ENCODE results near the gene PIK3R3.
"Not testable (repeated sequence)": the region's sequence is repeated elsewhere in the genome, so short reads cannot be mapped to it uniquely, and the experiment has no call there.

PIK3R3 gene

DNA sequence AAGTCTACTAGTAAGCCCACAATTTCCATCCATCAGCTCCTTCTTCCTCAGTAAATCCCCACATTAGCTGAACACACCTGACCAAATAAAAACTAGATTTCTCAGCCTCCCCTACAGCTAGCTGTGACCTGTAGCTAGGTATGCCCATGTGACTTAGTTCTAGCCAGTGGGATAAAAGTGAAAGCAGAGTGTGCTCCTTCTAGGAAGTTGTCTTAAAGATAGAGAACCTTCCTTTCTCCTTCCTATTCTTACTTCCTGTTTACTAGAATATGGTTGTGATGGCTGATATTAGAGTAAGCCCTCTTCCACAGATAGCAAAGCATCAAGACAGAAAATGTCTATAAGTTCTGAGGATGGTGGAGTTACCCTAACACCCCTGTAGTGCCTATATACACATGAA is 67.0 kb downstream of the PIK3R3 start:
- no peak for DNase-seq (ENCODE audit: low read depth)

DNA sequence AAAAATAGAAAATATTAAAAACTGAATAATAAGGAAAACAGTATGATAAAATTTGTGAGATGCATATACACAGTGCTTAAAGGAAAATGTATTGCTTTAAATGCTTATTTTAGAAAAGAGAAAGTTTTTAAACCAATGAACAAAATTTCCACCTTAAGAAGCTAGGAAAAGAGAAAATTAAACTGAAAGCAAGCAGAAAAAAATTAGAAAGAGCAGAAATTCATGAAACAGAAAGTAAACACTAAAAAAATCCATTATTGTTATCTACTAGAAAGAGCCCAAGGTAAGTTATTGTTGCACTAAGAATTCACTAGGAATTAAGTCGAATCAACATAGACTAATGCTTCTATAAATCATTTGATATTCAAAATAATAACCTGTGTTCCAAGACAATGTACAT is 67.7 kb downstream of the PIK3R3 start:
- DNase-seq (ENCODE audit: low read depth): no peak

DNA sequence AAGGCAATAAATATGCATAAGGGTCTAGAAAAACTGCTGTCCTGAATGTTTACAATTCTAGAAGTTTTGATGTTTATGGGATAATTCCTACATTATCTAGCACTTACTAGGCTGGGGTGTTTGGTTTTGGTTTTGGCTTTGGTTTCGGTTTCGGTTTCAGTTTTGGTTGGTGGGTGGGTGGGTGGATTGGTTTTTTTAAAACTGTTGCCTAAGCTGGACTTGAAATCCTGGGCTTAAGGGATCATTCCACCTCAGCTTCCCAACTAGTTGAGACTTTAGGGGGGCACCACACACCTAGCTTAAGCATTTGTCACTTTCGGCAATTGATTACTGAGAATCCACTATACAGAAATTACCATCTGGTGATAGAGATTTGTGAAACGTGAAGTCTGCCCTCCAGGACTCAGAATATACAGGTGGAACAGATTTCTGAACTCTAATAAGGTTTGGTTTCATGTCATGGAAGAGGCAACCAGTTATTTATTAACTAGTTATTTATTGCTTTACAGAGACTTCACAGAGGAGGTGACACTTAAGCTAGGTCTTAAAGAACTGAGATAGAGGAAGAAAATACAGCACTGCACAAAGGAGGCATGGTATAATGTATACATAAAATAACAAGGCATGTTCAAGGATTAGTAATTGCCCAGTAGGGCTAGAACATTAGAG is 69.6 kb downstream of the PIK3R3 start:
- DNase-seq (ENCODE audit: low read depth): no peak

DNA sequence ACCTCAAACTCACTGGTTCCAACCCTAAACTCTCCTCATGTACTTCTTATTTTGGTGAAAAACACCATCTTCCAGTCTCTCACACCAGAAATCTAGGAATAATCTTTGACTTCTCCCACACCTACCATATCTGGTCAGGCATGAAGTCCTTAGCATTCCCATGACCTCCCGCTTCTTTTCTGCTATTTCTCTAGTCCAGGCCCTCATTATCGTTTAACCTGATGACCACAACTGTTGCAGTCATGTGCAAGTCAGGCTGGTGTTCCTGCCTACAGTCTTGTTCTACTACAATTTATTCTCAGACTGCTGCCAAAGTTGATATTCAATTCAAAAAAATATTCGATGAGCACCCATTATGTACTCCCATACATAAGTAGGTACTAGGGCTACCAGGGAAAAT is 71.3 kb downstream of the PIK3R3 start:
- no peak for DNase-seq (ENCODE audit: low read depth)

DNA sequence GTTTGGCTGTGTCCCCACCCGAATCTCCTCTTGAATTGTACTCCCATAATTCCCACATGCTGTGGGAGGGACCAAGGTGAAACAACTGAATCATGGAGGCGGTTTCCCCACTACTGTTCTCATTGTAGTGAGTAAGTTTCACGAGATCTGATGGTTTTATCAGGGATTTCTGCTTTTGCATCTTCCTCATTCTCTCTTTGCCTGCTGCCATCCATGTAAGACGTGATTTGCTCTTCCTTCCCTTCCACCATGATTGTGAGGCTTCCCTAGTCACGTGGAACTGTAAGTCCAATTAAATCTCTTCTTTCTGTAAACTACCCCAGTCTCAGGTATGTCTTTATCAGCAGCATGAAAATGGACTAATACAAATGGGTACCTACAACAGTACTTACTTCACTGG is 73.5 kb downstream of the PIK3R3 start:
- DNase-seq (ENCODE audit: low read depth): no peak

DNA sequence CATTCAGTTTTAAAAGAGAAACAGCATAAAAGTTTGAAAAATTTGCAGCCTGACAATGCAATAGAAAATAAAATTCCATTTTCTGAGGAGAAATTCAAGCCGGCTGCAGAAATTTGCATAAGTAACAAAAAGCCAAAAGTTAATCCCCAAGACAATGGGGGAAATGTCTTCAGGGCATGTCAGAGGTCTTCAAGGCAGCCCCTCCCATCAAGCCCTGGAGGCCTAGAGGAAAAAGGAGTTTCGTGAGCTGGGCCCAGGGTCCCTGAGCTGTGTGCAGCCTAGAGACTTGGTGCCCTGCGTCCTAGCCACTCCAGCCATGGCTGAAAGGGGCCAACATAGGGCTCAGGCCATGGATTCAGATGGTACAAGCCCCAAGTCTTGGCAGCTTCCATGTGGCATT is 74.6 kb downstream of the PIK3R3 start:
- DNase-seq (ENCODE audit: low read depth): no peak

DNA sequence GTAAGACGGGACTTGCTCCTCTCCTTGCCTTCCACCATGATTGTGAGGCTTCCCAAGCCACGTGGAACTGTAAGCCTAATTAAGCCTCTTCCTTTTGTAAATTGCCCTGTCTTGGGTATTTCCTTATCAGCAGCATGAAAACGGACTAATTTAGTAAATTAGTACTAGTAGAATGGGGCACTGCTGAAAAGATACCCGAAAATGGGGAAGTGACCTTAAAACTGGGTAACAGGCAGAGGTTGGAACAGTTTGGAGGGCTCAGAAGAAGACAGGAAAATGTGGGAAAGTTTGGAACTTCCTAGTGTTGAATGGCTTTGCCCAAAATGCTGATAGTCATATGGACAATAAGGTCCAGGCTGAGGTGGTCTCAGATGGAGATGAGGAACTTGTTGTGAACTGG is 75.2 kb downstream of the PIK3R3 start:
- not testable (repeated sequence) for DNase-seq (ENCODE audit: low read depth)

DNA sequence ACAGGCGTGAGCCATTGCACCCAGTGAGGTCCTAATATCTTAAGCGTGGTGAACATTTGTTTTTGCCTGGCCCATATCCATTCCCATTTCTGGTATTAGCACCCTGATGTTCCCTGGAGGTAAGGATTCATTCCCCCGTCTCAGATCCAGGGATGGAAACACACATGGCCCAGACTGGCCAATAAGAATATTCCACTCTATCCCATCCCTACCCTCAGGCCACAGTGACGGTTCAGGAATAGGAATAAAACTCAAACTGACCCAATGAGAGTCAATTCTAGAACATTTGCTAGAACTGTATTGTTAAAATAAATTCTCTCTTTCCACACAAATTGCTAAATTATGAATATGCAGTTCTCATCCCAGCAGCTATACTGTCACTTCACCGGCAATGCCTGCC is 76.1 kb downstream of the PIK3R3 start:
- no peak for DNase-seq (ENCODE audit: low read depth)

DNA sequence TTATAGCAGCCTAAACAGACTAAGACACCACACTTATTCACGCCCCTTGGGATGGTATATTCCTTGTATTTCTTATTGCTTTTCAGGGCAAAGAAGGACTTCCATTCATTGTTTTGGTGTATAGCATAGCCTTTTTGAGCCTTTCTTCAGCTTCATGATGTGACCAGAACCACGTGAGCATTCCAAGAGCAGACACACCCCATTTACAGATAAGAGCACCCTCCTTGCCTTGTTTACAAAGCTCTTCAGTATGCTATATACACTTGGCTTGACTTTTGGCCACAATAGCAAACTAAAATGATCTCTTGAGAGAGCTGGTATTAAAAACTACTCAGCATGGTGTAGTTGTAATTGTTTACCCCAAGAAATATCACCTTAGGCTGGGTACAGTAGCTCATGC is 78.7 kb downstream of the PIK3R3 start:
- DNase-seq (ENCODE audit: low read depth): no peak

DNA sequence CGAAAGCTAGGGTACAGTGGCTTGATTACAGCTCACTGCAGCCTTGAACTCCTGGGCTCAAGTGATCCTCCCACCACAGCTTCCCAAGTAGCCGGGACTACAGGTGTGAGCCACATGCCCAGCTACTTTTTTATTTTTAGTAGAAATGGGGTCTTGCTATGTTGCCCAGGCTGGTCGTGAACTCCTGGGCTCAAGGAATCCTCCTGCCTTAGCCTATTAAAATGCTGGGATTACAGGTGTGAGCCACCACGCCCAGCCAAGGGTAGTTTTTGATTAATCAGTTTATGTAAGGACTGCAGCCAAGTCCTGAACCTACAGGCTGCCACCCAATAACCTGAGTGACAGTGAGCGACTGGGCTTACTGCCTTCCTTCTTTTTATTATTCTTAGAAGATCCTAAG is 88.3 kb downstream of the PIK3R3 start:
- DNase-seq (ENCODE audit: low read depth): no peak

DNA sequence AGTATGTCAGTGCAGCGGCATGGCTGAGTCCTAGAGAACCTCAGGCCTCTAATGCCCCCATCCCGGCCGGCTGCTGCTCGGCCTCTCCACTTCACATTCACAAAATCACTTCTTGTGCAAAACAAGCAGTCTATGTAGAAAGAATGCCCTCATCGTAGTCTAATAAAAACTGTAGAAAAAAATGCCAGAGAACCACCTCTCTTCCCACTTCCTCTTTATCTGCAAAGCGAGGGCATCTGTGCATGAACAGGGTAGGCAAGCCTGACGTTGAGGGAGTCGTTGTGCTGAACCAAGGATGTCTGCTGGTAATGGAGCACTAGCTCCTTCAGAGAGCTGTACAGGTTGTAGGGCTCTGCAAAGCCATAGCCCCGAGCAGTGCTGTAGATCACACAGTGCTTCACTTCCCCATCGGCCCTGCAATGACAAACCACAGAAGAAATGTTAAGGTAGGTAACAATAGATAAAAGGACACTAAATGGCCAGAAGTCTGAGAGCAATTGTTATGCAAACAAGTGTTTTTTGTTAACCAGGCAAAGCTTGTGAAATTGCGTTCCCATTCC is 88.9 kb downstream of the PIK3R3 start:
- DNase-seq (ENCODE audit: low read depth): no peak

DNA sequence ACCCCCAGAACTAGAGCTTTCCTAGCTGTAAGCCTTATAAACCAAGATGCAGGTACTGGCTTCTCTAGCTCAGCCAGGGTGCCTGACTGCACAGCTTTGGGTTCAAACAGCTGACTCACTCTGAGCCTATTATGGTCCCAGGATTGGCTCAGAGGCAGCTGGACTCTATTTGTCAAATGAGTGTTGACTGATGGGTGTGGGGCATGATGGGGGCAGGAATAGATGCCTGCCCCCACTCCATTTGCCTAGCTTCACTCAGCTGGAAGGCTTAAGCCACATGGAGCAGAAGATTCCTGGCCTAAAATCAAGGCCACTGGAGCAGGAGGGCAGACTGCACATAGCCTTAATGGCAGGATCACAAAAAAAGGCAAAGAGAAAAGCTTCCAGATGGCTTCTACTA is 90.5 kb downstream of the PIK3R3 start:
- DNase-seq (ENCODE audit: low read depth): no peak

DNA sequence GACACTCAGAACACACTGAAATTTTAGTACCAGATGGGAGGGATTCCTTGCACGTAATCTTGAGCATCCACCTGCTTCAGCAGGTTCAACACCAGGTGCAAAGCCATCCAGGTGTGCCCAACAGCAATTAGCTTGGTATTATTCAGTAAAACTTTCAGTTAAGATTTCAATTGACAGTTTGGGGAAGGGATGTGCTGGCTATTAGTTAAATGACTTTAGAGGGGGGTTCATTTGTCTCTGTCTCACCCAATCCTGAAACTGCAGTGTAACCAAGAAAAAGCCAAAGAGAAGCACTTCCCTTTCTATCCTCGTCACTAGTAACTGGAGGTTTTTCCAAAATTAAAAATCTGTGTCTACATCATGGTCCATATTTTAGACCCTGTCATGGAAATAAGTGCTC is 90.9 kb downstream of the PIK3R3 start:
- no peak for DNase-seq (ENCODE audit: low read depth)

DNA sequence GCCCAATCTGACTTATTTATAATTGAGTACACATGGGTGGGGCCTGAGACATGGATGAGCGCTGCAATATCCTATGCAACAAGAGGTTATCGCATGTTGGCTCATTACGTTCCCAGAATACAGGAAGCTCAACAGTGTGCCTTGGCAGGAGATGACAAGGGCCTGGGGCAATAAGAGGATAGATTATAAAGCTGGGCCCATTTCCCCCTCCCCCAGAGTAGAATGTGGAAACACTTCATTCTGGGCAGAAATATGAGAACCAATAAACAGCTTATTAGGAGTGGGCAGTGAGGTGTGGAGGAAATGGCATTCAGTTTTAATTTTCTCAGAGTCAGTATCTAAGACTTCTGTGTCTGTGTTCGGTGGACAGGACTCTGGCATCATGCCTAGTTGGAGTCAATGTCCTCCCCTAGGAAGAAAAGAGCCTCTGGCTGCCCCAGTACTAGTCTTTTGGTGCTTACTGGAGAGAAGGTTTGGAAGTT is 92.8 kb downstream of the PIK3R3 start:
- peak; percentile 11 for DNase-seq (ENCODE audit: low read depth)

DNA sequence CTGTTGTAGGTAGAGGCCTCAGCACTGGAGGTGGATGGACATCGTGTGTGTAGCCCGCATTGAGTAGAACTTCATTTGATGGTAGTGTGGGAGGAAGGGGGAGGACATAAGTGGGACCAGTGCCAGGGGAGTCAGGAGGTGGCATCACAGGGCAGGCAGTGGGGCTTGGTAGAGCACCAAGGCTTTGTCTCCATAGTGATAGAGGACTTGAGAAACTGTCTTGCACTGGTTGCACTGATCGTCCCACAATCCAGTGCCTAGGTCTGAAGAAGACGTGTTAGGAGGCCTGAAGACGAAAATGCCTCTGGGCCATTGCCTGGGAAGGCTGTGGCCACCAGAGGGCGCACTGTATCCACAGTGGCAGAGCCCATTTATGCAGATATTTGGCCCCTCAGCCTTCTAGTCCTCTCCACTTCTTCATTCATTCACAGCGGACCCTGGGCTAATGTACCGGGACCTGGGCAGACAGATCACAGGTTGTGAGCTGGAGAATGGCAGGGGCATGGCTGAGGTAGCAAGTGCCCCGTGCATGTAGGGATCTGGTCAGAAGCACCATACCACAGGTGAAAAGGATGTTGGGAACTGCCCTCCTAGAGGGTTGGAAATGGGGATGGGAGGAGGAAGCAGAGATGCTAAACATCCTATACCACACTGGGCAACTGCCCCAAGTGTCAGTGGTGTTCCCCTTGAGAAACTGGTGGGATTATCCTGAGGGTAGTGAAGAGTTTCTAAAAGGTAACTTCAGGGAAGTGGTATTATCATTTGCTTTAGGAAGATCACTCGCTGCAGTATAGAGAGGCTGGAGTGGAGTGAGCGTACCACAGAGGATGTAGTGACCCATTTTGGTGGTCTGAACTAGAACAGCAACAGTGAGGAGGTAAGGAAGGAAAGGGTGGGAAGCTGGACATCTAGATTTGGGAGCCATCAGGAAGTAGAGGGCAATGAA is 95.3 kb downstream of the PIK3R3 start:
- DNase-seq (ENCODE audit: low read depth): peak; percentile 46

DNA sequence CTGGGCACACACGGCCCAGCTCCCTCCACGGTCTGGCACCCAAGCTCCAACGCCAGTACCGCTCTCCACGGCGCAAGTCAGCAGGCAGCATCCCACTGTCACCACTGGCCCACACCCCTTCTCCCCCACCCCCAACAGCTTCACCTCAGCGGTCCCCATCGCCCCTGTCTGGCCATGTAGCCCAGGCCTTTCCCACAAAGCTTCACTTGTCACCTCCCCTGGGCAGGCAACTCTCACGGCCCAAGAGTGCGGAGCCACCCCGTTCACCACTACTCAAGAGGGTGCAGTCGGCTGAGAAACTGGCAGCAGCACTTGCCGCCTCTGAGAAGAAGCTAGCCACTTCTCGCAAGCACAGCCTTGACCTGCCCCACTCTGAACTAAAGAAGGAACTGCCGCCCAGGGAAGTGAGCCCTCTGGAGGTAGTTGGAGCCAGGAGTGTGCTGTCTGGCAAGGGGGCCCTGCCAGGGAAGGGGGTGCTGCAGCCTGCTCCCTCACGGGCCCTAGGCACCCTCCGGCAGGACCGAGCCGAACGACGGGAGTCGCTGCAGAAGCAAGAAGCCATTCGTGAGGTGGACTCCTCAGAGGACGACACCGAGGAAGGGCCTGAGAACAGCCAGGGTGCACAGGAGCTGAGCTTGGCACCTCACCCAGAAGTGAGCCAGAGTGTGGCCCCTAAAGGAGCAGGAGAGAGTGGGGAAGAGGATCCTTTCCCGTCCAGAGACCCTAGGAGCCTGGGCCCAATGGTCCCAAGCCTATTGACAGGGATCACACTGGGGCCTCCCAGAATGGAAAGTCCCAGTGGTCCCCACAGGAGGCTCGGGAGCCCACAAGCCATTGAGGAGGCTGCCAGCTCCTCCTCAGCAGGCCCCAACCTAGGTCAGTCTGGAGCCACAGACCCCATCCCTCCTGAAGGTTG is 97.6 kb downstream of the PIK3R3 start:
- no peak for DNase-seq (ENCODE audit: low read depth)

DNA sequence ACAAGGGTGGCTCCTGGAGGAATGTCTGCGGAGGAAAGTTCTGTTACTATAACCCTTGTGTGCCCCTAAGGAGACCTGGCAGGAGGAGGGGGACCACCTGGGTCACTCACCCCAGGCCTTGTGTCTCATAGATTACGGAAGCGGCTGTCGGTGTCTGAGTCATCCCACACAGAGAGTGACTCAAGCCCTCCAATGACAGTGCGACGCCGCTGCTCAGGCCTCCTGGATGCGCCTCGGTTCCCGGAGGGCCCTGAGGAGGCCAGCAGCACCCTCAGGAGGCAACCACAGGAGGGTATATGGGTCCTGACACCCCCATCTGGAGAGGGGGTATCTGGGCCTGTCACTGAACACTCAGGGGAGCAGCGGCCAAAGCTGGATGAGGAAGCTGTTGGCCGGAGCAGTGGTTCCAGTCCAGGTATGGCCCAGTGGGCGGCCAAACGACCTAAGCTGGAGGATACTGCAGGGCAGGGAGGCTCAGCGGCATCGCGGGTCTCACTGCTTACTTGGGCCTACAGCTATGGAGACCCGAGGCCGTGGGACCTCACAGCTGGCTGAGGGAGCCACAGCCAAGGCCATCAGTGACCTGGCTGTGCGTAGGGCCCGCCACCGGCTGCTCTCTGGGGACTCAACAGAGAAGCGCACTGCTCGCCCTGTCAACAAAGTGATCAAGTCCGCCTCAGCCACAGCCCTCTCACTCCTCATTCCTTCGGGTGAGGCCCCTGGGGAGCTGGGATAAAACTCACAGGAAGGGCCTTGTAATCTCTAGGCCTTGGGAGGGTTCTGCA is 101.4 kb downstream of the PIK3R3 start:
- DNase-seq (ENCODE audit: low read depth): no peak

DNA sequence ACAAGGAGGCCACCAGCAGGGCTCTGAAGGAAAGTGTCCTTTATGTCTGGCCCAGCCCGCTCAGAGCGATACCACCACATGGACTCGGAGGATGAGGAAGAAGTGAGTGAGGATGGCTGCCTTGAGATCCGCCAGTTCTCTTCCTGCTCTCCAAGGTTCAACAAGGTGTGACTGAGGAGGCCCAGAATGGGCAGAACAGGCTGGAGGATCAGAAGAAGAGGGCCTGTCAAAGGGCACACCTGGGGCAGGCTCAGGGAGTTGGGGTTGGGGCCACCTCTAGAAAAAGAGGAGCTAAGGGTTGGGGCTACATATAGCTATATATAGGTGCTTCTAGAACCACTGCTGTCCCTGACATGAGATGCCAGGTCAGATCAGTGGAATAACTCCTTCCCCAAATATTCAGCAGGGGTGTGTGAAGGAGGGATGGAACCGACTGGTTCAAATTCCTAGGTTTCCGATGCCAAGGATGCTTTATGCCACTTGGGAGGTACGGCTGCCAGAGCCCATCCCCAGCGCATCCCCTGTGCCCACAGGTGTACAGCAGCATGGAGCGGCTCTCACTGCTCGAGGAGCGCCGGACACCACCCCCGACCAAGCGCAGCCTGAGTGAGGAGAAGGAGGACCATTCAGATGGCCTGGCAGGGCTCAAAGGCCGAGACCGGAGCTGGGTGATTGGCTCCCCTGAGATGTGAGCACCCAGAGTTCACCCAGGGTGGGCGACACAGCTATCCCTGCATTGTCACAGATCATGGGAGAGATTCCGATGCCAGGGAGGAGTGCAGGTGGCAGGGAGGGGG is 102.2 kb downstream of the PIK3R3 start:
- DNase-seq (ENCODE audit: low read depth): no peak

DNA sequence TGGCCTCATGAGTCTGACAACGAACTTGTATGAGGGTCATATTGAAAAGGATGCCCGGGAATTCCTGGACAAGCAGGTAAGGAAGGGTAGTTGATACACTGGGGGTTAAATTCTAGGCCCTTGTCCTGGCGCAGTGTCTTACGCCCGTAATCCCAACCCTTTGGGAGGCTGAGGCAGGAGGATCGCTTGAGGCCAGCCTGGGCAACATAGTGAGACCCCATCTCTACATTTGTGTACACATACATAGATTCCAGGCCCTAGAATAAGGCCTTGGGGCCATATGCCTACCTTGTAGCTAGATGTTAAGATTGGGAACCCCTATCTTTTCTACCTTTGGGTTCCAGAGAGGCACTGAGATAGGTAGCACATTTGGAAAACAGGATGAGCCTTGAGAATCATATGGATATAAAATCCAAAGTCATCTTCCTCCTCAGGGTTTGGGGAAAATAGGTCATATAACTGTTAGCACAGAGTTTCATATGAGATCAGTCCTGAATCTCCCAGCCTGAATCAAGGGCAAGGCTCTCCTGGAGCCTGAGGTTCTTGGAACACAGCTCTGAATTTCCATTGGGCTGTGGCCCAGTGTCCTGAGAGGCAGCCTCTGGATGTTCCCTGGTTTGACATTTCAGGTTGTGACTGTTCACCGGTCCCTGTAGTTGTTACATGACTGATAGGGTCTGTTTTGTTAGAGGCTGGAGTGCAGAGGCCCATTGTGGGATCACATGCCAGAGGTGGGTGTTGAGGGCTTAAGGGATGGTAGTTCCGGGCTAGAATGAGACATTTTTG is 104.4 kb downstream of the PIK3R3 start:
- DNase-seq (ENCODE audit: low read depth): no peak

DNA sequence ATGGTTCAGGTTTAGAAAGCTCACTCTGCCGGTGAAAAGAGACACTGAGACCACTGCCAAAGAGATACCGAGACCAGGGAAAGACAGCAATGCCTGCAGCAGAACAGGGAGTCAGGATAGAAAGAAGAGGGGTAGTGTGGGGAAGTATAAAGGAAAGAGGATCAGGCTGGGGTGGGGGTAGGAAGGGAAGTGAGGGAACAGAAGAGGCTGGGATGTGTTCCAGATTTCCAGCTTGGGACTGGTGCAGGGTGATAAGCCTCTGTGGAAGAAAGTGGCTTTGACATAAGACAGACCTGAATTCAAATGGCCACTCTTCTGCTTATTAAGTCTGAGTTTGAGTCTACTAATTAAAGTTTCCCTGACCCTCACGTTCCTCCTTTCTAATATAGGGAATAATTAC is 105.9 kb downstream of the PIK3R3 start:
- DNase-seq (ENCODE audit: low read depth): no peak
